ENCODE measurements around the gene NFIX. TPM values are rescaled to one million over a fixed set of nuclear protein-coding genes. Genes with fewer than 3 reads are reported as not detected.

NFIX gene
- total and polyA plus RNA-seq, 2 of the 13 experiments (the other 11 are each of a cell fraction or from before 2014, with no cell fraction given): 3.4 to 5.4 TPM

DNA sequence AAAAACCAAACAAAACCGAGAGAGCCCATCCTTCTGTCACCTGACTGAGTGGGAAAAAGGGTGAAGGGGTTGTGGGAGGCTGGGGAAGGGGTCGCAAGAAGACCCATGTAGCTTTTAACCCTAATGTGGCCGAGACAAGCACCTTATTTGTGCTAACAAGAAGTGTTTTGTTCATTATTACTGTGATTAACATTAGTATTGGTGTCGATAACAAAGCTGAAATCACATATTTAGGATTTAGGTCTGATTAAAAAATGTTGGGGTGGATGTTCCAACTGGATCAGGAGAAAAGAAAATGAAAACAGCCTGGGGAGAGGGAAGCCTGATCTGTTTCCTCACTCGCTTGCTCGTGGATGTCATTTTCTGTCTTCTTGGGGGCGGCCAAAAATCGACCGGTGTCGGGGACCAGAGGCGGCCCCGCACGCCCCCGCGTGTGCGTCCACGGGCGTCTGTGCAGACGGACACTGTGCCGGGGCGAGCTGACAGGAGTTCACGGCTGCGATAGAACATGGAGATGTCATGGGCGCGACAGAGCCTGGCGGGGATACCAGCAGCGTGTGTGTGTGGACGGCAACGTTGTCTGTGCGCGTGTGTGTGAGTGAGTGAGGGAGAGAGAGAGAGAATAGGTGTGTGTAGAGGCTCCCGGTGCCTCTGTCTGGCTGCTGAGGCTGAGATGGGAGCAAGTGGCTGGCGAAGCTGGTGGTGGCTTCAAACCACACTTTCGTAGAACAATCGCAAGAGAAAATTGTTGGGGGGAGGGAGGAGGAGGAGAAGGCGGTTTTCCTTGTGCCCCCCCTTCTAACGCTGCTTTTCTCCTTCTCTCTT, 29.1 kb downstream of the NFIX start:
- ChIA-PET POLR2A (interaction anchor here (0.9 to 3.6 kb wide), 2 partner anchors 26 to 37 kb away, joined by 3 to 31 read pairs; no protein-coding TSS in a partner anchor), CTCF (ENCODE audit: low intra/inter-chr PET ratio, low total read pairs) (no interaction called here)
- H3K4me1 ChIP-seq (ENCODE audit: insufficient read depth, low read length): peaks cover 87% of the 10 kb centered on the region
- H3K27ac ChIP-seq (ENCODE audit: extremely low read length, insufficient read depth, low read length): no peak overlapping the region
- peaks cover 1 to 21% of the 10 kb centered on the region in 2 experiments; a peak in 2 of 5 replicates for H3K36me3 ChIP-seq (replicated peaks in 1 of 2; ENCODE audit: control insufficient read depth in 1 of 2, insufficient read depth in 2 of 2, low read length in 2 of 2)
- H3K27me3 ChIP-seq (ENCODE audit: control insufficient read depth in 1 of 2, insufficient read depth in 2 of 2, low read length in 2 of 2): no peaks in the 10 kb centered on the region
- no peaks in the 10 kb centered on the region for H3K9me3 ChIP-seq (ENCODE audit: low read length)
- intact Hi-C loops (cut with micrococcal nuclease; ENCODE audit: unreplicated experiment): loop anchor here (5.0 kb wide), 1 partner anchor 38 kb away; no protein-coding TSS in a partner anchor
- DNase-seq (ENCODE audit: low spot score) (no peak), FAIRE-seq (no peak), ATAC-seq (no peak)
- H4K20me1 ChIP-seq (ENCODE audit: insufficient read depth, low read length): no peaks in the 10 kb centered on the region
- peaks cover 33% of the 10 kb centered on the region for H3K79me2 ChIP-seq (ENCODE audit: insufficient read depth, low read length)
- peak overlapping the region; percentile 46 for H3K9ac ChIP-seq (ENCODE audit: insufficient read depth, low read depth, low read length)
- BruUV-seq (replicated peaks): no TSS peak
- H3K4me2 ChIP-seq (ENCODE audit: low read depth, low read length): peak overlapping the region; percentile 90
- peak overlapping the region in 1 of 3 experiments; percentile 12; a peak in 2 of 6 replicates for H3K4me3 ChIP-seq (replicated peaks in 1 of 3; ENCODE audit: insufficient read depth in 1 of 3, low read depth in 2 of 3, low read length in 3 of 3)
- in situ Hi-C loops (cut with HindIII; ENCODE audit: extremely low pct_ligation_motif_present, low pct_unique_long_range_greater_than_20kb): loop anchor here (5.0 kb wide), 2 partner anchors 37 to 38 kb away; no protein-coding TSS in a partner anchor
- WGBS (ENCODE audit: low lambda C conversion rate): 91% methylated on average over 37 of the region's 37 CpGs
- H2AFZ ChIP-seq (ENCODE audit: low read length): no peak overlapping the region
- TF ChIP-seq TCF7L2 (IDR thresholded peaks at IDR 0.05; ENCODE audit: low read depth, low read length) (no peak), ZNF484 (CRISPR knock-in tag; IDR thresholded peaks at IDR 0.05; ENCODE audit: borderline replicate concordance, low read depth) (no peak), SRSF9 (IDR thresholded peaks at IDR 0.05; ENCODE audit: borderline replicate concordance, insufficient read depth, low read depth, low read length, poor library complexity, severe bottlenecking) (no peak), RBFOX2 (IDR thresholded peaks at IDR 0.05; ENCODE audit: low read depth, low read length) (peak; percentile 34; the same call in 1 of the 2 replicates), AGO2 (optimal IDR thresholded peaks at IDR 0.05; ENCODE audit: low read depth, low read length) (peak; percentile 78), ZNF75D (CRISPR knock-in tag; IDR thresholded peaks at IDR 0.05; ENCODE audit: borderline replicate concordance) (no peak), ZNF382 (CRISPR knock-in tag; IDR thresholded peaks at IDR 0.05; ENCODE audit: borderline replicate concordance) (no peak), CCDC6 (CRISPR knock-in tag; IDR thresholded peaks at IDR 0.05) (no peak), CBX2 (IDR thresholded peaks at IDR 0.05; ENCODE audit: low read depth, low read length) (no peak), CBX2 (CRISPR knock-in tag; IDR thresholded peaks at IDR 0.05; ENCODE audit: low read depth) (no peak), ERF (CRISPR knock-in tag; IDR thresholded peaks at IDR 0.05) (no peak), ZFX (CRISPR knock-in tag; IDR thresholded peaks at IDR 0.05; ENCODE audit: low read depth) (no peak), ZBTB38 (CRISPR knock-in tag; IDR thresholded peaks at IDR 0.05) (peak; percentile 88), YEATS4 (CRISPR knock-in tag; IDR thresholded peaks at IDR 0.05; ENCODE audit: borderline replicate concordance) (no peak), FUBP1 (CRISPR knock-in tag; IDR thresholded peaks at IDR 0.05; ENCODE audit: borderline replicate concordance) (no peak), ZNF234 (CRISPR knock-in tag; conservative IDR thresholded peaks at IDR 0.05) (no peak), SRSF4 (IDR thresholded peaks at IDR 0.05; ENCODE audit: low read depth, low read length, poor library complexity, severe bottlenecking) (no peak), PRPF4 (IDR thresholded peaks at IDR 0.05; ENCODE audit: low read depth, low read length, poor library complexity, severe bottlenecking) (no peak), POLR2G (IDR thresholded peaks at IDR 0.05; ENCODE audit: low read depth, low read length) (no peak), ZNF235 (CRISPR knock-in tag; IDR thresholded peaks at IDR 0.05; ENCODE audit: borderline replicate concordance) (no peak)
- TF ChIP-seq, protein P1, sequence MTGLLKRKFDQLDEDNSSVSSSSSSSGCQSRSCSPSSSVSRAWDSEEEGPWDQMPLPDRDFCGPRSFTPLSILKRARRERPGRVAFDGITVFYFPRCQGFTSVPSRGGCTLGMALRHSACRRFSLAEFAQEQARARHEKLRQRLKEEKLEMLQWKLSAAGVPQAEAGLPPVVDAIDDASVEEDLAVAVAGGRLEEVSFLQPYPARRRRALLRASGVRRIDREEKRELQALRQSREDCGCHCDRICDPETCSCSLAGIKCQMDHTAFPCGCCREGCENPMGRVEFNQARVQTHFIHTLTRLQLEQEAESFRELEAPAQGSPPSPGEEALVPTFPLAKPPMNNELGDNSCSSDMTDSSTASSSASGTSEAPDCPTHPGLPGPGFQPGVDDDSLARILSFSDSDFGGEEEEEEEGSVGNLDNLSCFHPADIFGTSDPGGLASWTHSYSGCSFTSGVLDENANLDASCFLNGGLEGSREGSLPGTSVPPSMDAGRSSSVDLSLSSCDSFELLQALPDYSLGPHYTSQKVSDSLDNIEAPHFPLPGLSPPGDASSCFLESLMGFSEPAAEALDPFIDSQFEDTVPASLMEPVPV (CRISPR knock-in tag; IDR thresholded peaks at IDR 0.05): no peak
